ENCODE measurements around the gene LRP1B. TPM values are rescaled to one million over a fixed set of nuclear protein-coding genes. Genes with fewer than 3 reads are reported as not detected.

LRP1B gene
- total and polyA plus RNA-seq, 2 of the 8 experiments (the other 6 are each of a cell fraction or from before 2014, with no cell fraction given): 0.03 TPM; not detected in 1

DNA sequence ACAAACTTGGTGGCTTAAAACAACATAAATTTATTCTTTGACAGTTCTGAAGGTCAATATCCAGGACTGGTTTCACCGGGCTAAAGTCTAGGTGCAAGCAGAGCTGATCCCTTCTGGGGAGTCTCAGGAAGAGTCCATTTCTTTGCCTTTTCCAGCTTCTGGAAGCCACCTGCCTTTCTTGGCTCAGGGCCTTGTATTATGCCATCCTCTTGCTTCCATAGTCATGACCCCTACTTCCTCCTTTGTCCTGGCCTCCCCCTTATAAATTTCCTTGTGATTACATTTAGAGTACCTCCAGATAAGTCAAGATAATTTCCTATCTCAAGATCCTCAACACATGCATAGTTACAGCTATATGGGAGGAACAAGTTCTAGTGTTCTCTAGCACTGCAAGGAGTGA lies 1089.5 kb downstream of the LRP1B start (continued):
- TF ChIP-seq, protein P1, sequence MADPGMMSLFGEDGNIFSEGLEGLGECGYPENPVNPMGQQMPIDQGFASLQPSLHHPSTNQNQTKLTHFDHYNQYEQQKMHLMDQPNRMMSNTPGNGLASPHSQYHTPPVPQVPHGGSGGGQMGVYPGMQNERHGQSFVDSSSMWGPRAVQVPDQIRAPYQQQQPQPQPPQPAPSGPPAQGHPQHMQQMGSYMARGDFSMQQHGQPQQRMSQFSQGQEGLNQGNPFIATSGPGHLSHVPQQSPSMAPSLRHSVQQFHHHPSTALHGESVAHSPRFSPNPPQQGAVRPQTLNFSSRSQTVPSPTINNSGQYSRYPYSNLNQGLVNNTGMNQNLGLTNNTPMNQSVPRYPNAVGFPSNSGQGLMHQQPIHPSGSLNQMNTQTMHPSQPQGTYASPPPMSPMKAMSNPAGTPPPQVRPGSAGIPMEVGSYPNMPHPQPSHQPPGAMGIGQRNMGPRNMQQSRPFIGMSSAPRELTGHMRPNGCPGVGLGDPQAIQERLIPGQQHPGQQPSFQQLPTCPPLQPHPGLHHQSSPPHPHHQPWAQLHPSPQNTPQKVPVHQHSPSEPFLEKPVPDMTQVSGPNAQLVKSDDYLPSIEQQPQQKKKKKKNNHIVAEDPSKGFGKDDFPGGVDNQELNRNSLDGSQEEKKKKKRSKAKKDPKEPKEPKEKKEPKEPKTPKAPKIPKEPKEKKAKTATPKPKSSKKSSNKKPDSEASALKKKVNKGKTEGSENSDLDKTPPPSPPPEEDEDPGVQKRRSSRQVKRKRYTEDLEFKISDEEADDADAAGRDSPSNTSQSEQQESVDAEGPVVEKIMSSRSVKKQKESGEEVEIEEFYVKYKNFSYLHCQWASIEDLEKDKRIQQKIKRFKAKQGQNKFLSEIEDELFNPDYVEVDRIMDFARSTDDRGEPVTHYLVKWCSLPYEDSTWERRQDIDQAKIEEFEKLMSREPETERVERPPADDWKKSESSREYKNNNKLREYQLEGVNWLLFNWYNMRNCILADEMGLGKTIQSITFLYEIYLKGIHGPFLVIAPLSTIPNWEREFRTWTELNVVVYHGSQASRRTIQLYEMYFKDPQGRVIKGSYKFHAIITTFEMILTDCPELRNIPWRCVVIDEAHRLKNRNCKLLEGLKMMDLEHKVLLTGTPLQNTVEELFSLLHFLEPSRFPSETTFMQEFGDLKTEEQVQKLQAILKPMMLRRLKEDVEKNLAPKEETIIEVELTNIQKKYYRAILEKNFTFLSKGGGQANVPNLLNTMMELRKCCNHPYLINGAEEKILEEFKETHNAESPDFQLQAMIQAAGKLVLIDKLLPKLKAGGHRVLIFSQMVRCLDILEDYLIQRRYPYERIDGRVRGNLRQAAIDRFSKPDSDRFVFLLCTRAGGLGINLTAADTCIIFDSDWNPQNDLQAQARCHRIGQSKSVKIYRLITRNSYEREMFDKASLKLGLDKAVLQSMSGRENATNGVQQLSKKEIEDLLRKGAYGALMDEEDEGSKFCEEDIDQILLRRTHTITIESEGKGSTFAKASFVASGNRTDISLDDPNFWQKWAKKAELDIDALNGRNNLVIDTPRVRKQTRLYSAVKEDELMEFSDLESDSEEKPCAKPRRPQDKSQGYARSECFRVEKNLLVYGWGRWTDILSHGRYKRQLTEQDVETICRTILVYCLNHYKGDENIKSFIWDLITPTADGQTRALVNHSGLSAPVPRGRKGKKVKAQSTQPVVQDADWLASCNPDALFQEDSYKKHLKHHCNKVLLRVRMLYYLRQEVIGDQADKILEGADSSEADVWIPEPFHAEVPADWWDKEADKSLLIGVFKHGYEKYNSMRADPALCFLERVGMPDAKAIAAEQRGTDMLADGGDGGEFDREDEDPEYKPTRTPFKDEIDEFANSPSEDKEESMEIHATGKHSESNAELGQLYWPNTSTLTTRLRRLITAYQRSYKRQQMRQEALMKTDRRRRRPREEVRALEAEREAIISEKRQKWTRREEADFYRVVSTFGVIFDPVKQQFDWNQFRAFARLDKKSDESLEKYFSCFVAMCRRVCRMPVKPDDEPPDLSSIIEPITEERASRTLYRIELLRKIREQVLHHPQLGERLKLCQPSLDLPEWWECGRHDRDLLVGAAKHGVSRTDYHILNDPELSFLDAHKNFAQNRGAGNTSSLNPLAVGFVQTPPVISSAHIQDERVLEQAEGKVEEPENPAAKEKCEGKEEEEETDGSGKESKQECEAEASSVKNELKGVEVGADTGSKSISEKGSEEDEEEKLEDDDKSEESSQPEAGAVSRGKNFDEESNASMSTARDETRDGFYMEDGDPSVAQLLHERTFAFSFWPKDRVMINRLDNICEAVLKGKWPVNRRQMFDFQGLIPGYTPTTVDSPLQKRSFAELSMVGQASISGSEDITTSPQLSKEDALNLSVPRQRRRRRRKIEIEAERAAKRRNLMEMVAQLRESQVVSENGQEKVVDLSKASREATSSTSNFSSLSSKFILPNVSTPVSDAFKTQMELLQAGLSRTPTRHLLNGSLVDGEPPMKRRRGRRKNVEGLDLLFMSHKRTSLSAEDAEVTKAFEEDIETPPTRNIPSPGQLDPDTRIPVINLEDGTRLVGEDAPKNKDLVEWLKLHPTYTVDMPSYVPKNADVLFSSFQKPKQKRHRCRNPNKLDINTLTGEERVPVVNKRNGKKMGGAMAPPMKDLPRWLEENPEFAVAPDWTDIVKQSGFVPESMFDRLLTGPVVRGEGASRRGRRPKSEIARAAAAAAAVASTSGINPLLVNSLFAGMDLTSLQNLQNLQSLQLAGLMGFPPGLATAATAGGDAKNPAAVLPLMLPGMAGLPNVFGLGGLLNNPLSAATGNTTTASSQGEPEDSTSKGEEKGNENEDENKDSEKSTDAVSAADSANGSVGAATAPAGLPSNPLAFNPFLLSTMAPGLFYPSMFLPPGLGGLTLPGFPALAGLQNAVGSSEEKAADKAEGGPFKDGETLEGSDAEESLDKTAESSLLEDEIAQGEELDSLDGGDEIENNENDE (IDR thresholded peaks at IDR 0.05; ENCODE audit: insufficient replicate concordance, low read length): no peak
- TF ChIP-seq NRF1 (IDR thresholded peaks at IDR 0.05; ENCODE audit: low read depth, low read length): no peak
- no peak for TF ChIP-seq SAP30 (IDR thresholded peaks at IDR 0.05; ENCODE audit: insufficient read depth, insufficient replicate concordance, low read length)
- TF ChIP-seq TAF1 (IDR thresholded peaks at IDR 0.05; ENCODE audit: low read depth, low read length): no peak
- TF ChIP-seq SIN3A (conservative IDR thresholded peaks at IDR 0.05 in 1 of 2, IDR thresholded peaks at IDR 0.05 in 1 of 2; ENCODE audit: low read depth in 1 of 2, low read length in 2 of 2): no peak
- TF ChIP-seq CHD1 (IDR thresholded peaks at IDR 0.05; ENCODE audit: low read depth, low read length): no peak
- no peak for TF ChIP-seq TCF12 (IDR thresholded peaks at IDR 0.05; ENCODE audit: low read depth, low read length)
- TF ChIP-seq, protein P2, sequence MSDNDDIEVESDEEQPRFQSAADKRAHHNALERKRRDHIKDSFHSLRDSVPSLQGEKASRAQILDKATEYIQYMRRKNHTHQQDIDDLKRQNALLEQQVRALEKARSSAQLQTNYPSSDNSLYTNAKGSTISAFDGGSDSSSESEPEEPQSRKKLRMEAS (IDR thresholded peaks at IDR 0.05): no peak
- no peak for TF ChIP-seq SP1 (IDR thresholded peaks at IDR 0.05; ENCODE audit: low read depth, low read length)
- no peak for TF ChIP-seq SIX5 (IDR thresholded peaks at IDR 0.05; ENCODE audit: low read depth, low read length)
- TF ChIP-seq TAF7 (optimal IDR thresholded peaks at IDR 0.05; ENCODE audit: borderline replicate concordance, low read depth, low read length): no peak
- TF ChIP-seq FOSL1 (IDR thresholded peaks at IDR 0.05; ENCODE audit: insufficient read depth, low read depth, low read length): no peak
- no peak for TF ChIP-seq POLR2A (IDR thresholded peaks at IDR 0.05; ENCODE audit: control extremely low read depth in 1 of 2, low read depth in 2 of 2, low read length in 2 of 2)

Measured in H1 (cell line).